Measurements from ENCODE around the gene PLEKHG3.

Gene PLEKHG3

GRCh38 chr14:64790478-64790877 is 86.3 kb downstream of the PLEKHG3 start:
- no peak for DNase-seq

GRCh38 chr14:64792231-64792630 is 88.0 kb downstream of the PLEKHG3 start:
- DNase-seq = no peak

- DNase-seq = no peak
These were observed 88.8 kb downstream of the PLEKHG3 start for GRCh38 chr14:64792871-64793560.

- no peak for DNase-seq
These were observed 91.0 kb downstream of the PLEKHG3 start for GRCh38 chr14:64795211-64795610.

- no peak for DNase-seq
These were observed 91.7 kb downstream of the PLEKHG3 start for GRCh38 chr14:64795921-64796320.

- DNase-seq = no peak
These were observed 92.1 kb downstream of the PLEKHG3 start for GRCh38 chr14:64796369-64796768.

- DNase-seq = no peak
These were observed 95.3 kb downstream of the PLEKHG3 start for GRCh38 chr14:64799555-64799954.
